Measurements from ENCODE around the gene SRSF2.

GRCh38 chr17:76723812-76724211 lies 13.3 kb downstream of the SRSF2 start:
- TF ChIP-seq EZH2 (IDR thresholded peaks at IDR 0.05; ENCODE audit: borderline replicate concordance, low read depth, low read length, severe bottlenecking): no peak
- no peak for TF ChIP-seq CTCF (IDR thresholded peaks at IDR 0.05; ENCODE audit: borderline replicate concordance, extremely low read depth, low read length, poor library complexity, severe bottlenecking)

Data from DND-41 (cell line).